ENCODE measurements around the gene FGF7. TPM values are rescaled to one million over a fixed set of nuclear protein-coding genes. Genes with fewer than 3 reads are reported as not detected.

The FGF7 gene
- total RNA-seq, 4 donors from 2014 or later, result 53.5 to 106 (median 64.0) TPM

- 46% methylated on average over 2 of the region's 2 CpGs for WGBS
- Histone ChIP-seq H3K36me3 (no peaks in the 10 kb centered on the region), H3K4me1 (peaks cover 20 to 75% (median 66%) of the 10 kb centered on the region in 4 donors), H3K4me3 (no peak overlapping the region), H3K27me3 (no peaks in the 10 kb centered on the region), H3K27ac (replicated peaks in 1 of 4) (peak overlapping the region; percentile 38 to 56 (median 42)), H3K9me3 (no peaks in the 10 kb centered on the region)
- DNase-seq (ENCODE audit: extremely low spot score), result no peak
- TF ChIP-seq CTCF (IDR thresholded peaks at IDR 0.05) (no peak), POLR2A (IDR thresholded peaks at IDR 0.05; ENCODE audit: low read depth) (no peak), EP300 (IDR thresholded peaks at IDR 0.05) (no peak), POLR2AphosphoS5 (IDR thresholded peaks at IDR 0.05) (no peak)
- intact Hi-C loops (cut with DNase I), result no loop called here
Measured at GRCh38 chr15:49460411-49460941, 37.4 kb downstream of the FGF7 start.

- DNase-seq (ENCODE audit: extremely low spot score), result no peak
- no peak overlapping the region for H3K4me3 ChIP-seq
- no peak for TF ChIP-seq POLR2AphosphoS5 (IDR thresholded peaks at IDR 0.05)
- TF ChIP-seq POLR2A (IDR thresholded peaks at IDR 0.05; ENCODE audit: low read depth), result no peak
- TF ChIP-seq CTCF (IDR thresholded peaks at IDR 0.05), result no peak
- TF ChIP-seq EP300 (IDR thresholded peaks at IDR 0.05), result no peak
- peak overlapping the region; percentile 39 to 56 (median 46) for H3K27ac ChIP-seq (replicated peaks in 1 of 4)
- H3K27me3 ChIP-seq, result no peaks in the 10 kb centered on the region
- H3K4me1 ChIP-seq, result peaks cover 24 to 80% (median 74%) of the 10 kb centered on the region in 4 donors
- intact Hi-C loops (cut with DNase I), result no loop called here
- no peaks in the 10 kb centered on the region for H3K36me3 ChIP-seq
- H3K9me3 ChIP-seq, result no peaks in the 10 kb centered on the region
- WGBS, result 23% methylated on average over 2 of the region's 2 CpGs
Measured at GRCh38 chr15:49462232-49462844, 39.3 kb downstream of the FGF7 start.

- no peak overlapping the region for H3K4me3 ChIP-seq
- DNase-seq (ENCODE audit: extremely low spot score), result no peak
- no peaks in the 10 kb centered on the region for H3K27me3 ChIP-seq
- no peak for TF ChIP-seq POLR2AphosphoS5 (IDR thresholded peaks at IDR 0.05)
- TF ChIP-seq EP300 (IDR thresholded peaks at IDR 0.05), result no peak
- no peak for TF ChIP-seq POLR2A (IDR thresholded peaks at IDR 0.05; ENCODE audit: low read depth)
- no peak for TF ChIP-seq CTCF (IDR thresholded peaks at IDR 0.05)
- peaks cover 21 to 72% (median 68%) of the 10 kb centered on the region in 4 donors for H3K4me1 ChIP-seq
- 92% methylated on average over 3 of the region's 3 CpGs for WGBS
- H3K27ac ChIP-seq (replicated peaks in 1 of 4), result no peak overlapping the region
- intact Hi-C loops (cut with DNase I), result no loop called here
- H3K36me3 ChIP-seq, result no peaks in the 10 kb centered on the region
- no peaks in the 10 kb centered on the region for H3K9me3 ChIP-seq
Measured at GRCh38 chr15:49464522-49464921, 41.5 kb downstream of the FGF7 start.

GRCh38 chr15:49466119-49466518 is 43.1 kb downstream of the FGF7 start:
- Histone ChIP-seq H3K27me3 (no peaks in the 10 kb centered on the region), H3K9me3 (no peaks in the 10 kb centered on the region), H3K27ac (replicated peaks in 1 of 4) (peak overlapping the region in 3 of 4 donors; percentile 43 to 59 (median 52)), H3K4me3 (peak overlapping the region in 2 of 4 donors; percentile 30 to 33), H3K4me1 (peaks cover 15 to 61% (median 59%) of the 10 kb centered on the region in 4 donors), H3K36me3 (no peaks in the 10 kb centered on the region)
- DNase-seq (ENCODE audit: extremely low spot score), result no peak
- no peak for TF ChIP-seq POLR2A (IDR thresholded peaks at IDR 0.05; ENCODE audit: low read depth)
- TF ChIP-seq EP300 (IDR thresholded peaks at IDR 0.05), result no peak
- no peak for TF ChIP-seq POLR2AphosphoS5 (IDR thresholded peaks at IDR 0.05)
- no peak for TF ChIP-seq CTCF (IDR thresholded peaks at IDR 0.05)
- intact Hi-C loops (cut with DNase I), result no loop called here
- WGBS, result 94% methylated on average over 1 of the region's 1 CpG
